Activated naive CD4-positive, alpha-beta T cell treated with anti-CD3 and anti-CD28 coated beads, Interleukin-2, amount 10 ng/mL, durations not matched to agents 7 days and 5 days (primary cell): Measurements from ENCODE around the gene PLEKHM3.

Source experiments
- CTCF ChIA-PET: fragments of 350-600 bp; sonication (Branson Sonifier 250); formaldehyde crosslinking; loops from one replicate; lab custom pipeline; 2021; ENCODE audit warnings: antibody characterized with exemption; lab: Charles Lee
- DNase-seq: peaks from one replicate; pipeline ENCODE4 v3.0.0-alpha.2; 2020
- H3K27ac Mint-ChIP-seq: one replicate; pipeline ENCODE4 v1.8.0; 2021; ENCODE audit warnings: mild to moderate bottlenecking, moderate library complexity, mixed read lengths
- H3K27me3 Mint-ChIP-seq: one replicate; pipeline ENCODE4 v1.8.0; 2021; ENCODE audit warnings: mild to moderate bottlenecking, mixed read lengths
- H3K36me3 Mint-ChIP-seq: one replicate; pipeline ENCODE4 v1.8.0; 2021; ENCODE audit warnings: mixed read lengths
- H3K4me1 Mint-ChIP-seq: one replicate; pipeline ENCODE4 v1.8.0; 2021; ENCODE audit warnings: mixed read lengths
- H3K4me3 Mint-ChIP-seq: one replicate; pipeline ENCODE4 v1.8.0; 2021; ENCODE audit warnings: mild to moderate bottlenecking, moderate library complexity, mixed read lengths
- H3K9me3 Mint-ChIP-seq: one replicate; pipeline ENCODE4 v1.8.0; 2021; ENCODE audit warnings: mixed read lengths

PLEKHM3 gene

GRCh38 chr2:207839028-207839427 is 186.3 kb downstream of the PLEKHM3 start:
- Mint-ChIP-seq H3K4me3 (no peak overlapping the region), H3K9me3 (no peaks in the 10 kb centered on the region), H3K36me3 (no peaks in the 10 kb centered on the region), H3K27me3 (no peaks in the 10 kb centered on the region), H3K4me1 (no peaks in the 10 kb centered on the region), H3K27ac (no peak overlapping the region)
- CTCF ChIA-PET = no interaction called here
- no peak for DNase-seq

- Mint-ChIP-seq H3K27me3 (no peaks in the 10 kb centered on the region), H3K4me3 (no peak overlapping the region), H3K9me3 (no peaks in the 10 kb centered on the region), H3K36me3 (no peaks in the 10 kb centered on the region), H3K27ac (no peak overlapping the region), H3K4me1 (peaks cover 10% of the 10 kb centered on the region)
- CTCF ChIA-PET = interaction anchor here (0.7 kb wide), 1 partner anchor 1009 kb away, joined by 3 read pairs; no protein-coding TSS in a partner anchor
- no peak for DNase-seq
Measured at GRCh38 chr2:207836521-207837133, 188.7 kb downstream of the PLEKHM3 start.

- Mint-ChIP-seq H3K27me3 (no peaks in the 10 kb centered on the region), H3K4me1 (peaks cover 13% of the 10 kb centered on the region), H3K27ac (no peak overlapping the region), H3K36me3 (no peaks in the 10 kb centered on the region), H3K4me3 (no peak overlapping the region), H3K9me3 (no peaks in the 10 kb centered on the region)
- CTCF ChIA-PET = no interaction called here
- DNase-seq = no peak
Measured at GRCh38 chr2:207835805-207836204, 189.5 kb downstream of the PLEKHM3 start.

DNA sequence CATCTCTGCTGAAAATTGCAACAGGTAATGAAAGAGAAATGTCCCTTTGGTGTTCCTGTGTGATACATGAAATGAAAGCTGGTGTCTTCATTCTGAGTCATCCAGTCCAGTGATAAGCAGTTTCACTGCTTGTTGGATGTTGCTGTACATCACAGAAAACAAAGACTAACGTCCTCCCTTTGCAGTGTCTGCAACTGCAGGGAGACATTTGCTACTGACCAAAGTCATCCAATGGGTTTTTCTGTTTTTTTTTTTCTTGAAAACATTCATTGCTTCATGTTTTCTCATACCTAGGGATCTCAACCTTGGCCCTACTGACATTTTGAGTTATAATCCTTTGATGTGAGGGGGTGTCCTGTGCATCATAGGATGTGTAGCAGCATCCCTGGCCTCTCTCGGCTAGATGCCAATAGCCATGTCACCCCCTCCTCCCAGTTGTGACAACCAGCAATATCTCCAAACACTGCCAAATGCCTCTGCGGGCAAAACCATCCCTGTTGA is 192.0 kb downstream of the PLEKHM3 start:
- Mint-ChIP-seq H3K36me3 (no peaks in the 10 kb centered on the region), H3K9me3 (no peaks in the 10 kb centered on the region), H3K27ac (no peak overlapping the region), H3K4me3 (no peak overlapping the region), H3K4me1 (peaks cover 31% of the 10 kb centered on the region), H3K27me3 (no peaks in the 10 kb centered on the region)
- DNase-seq = no peak
- CTCF ChIA-PET = no interaction called here

GRCh38 chr2:207831584-207832248 is 193.6 kb downstream of the PLEKHM3 start:
- Mint-ChIP-seq H3K9me3 (no peaks in the 10 kb centered on the region), H3K27me3 (no peaks in the 10 kb centered on the region), H3K36me3 (no peaks in the 10 kb centered on the region), H3K4me1 (peaks cover 31% of the 10 kb centered on the region), H3K4me3 (no peak overlapping the region), H3K27ac (no peak overlapping the region)
- CTCF ChIA-PET = no interaction called here
- DNase-seq = no peak

- no peak for DNase-seq
- Mint-ChIP-seq H3K27ac (no peak overlapping the region), H3K27me3 (no peaks in the 10 kb centered on the region), H3K36me3 (no peaks in the 10 kb centered on the region), H3K4me3 (no peak overlapping the region), H3K9me3 (no peaks in the 10 kb centered on the region), H3K4me1 (peaks cover 31% of the 10 kb centered on the region)
- CTCF ChIA-PET = no interaction called here
Measured at GRCh38 chr2:207830778-207831438, 194.4 kb downstream of the PLEKHM3 start.

GRCh38 chr2:207828361-207829057 is 196.8 kb downstream of the PLEKHM3 start:
- no peaks in the 10 kb centered on the region for H3K27me3 Mint-ChIP-seq
- CTCF ChIA-PET = interaction anchor here (0.6 kb wide), 1 partner anchor 53 kb away, joined by 3 read pairs; no protein-coding TSS in a partner anchor
- no peak overlapping the region for H3K27ac Mint-ChIP-seq
- DNase-seq = no peak
- peaks cover 30% of the 10 kb centered on the region for H3K4me1 Mint-ChIP-seq
- no peaks in the 10 kb centered on the region for H3K36me3 Mint-ChIP-seq
- H3K4me3 Mint-ChIP-seq = no peak overlapping the region
- H3K9me3 Mint-ChIP-seq = no peaks in the 10 kb centered on the region

GRCh38 chr2:207825978-207826377 is 199.3 kb downstream of the PLEKHM3 start:
- H3K27me3 Mint-ChIP-seq = no peaks in the 10 kb centered on the region
- H3K4me3 Mint-ChIP-seq = no peak overlapping the region
- no peak overlapping the region for H3K27ac Mint-ChIP-seq
- no peak for DNase-seq
- H3K9me3 Mint-ChIP-seq = no peaks in the 10 kb centered on the region
- CTCF ChIA-PET = no interaction called here
- peaks cover 20% of the 10 kb centered on the region for H3K4me1 Mint-ChIP-seq
- H3K36me3 Mint-ChIP-seq = no peaks in the 10 kb centered on the region

DNA sequence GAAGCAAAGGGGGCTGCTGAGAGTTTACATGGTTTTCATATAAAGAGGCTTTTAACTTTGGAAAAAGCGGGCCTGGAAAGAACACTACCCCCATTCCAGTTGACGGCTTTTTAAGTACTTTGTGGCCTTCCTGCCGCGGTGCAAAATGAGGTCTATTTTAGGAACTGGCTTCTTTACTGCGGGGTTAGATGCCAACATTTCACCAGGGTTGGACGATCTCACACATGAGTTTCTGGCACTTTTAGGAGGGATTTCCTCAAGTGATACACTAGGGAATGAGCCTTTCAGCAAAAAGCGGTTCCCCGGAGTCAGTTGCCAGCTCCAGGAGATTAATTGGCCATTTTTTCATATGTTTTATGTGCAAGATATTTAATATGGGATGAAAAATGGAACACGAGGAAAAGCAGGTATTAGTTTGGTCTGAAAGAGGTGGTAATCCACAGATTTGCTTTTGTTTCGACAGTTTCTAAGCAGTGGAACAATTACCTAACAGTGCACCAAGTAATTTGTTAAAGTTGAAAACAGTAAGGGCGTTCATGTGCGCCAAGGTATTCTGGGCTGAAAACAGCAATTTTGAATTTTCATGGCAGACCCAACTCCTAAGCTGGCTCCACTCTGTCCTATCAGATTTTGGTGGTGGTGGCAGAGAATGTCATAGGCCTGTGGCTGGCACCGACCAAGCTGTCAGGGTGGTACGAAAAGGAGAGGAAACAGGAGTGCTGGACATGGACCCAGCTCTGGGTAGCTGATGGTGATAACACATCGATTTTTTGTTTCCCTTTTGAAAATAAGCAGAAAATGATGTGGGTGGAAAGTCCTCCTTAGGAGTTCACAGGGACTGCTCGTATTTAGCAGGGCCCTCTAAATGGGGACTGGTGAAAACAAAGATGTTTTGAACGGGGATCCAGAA is 200.0 kb downstream of the PLEKHM3 start:
- H3K4me1 Mint-ChIP-seq = peaks cover 15% of the 10 kb centered on the region
- no peak for DNase-seq
- no peak overlapping the region for H3K4me3 Mint-ChIP-seq
- CTCF ChIA-PET = no interaction called here
- H3K36me3 Mint-ChIP-seq = no peaks in the 10 kb centered on the region
- no peak overlapping the region for H3K27ac Mint-ChIP-seq
- H3K9me3 Mint-ChIP-seq = no peaks in the 10 kb centered on the region
- no peaks in the 10 kb centered on the region for H3K27me3 Mint-ChIP-seq

GRCh38 chr2:207823865-207824264 is 201.5 kb downstream of the PLEKHM3 start:
- H3K27me3 Mint-ChIP-seq = no peaks in the 10 kb centered on the region
- no peak for DNase-seq
- H3K27ac Mint-ChIP-seq = no peak overlapping the region
- no peak overlapping the region for H3K4me3 Mint-ChIP-seq
- no peaks in the 10 kb centered on the region for H3K9me3 Mint-ChIP-seq
- H3K4me1 Mint-ChIP-seq = peaks cover 4% of the 10 kb centered on the region
- CTCF ChIA-PET = no interaction called here
- H3K36me3 Mint-ChIP-seq = no peaks in the 10 kb centered on the region

- CTCF ChIA-PET = no interaction called here
- Mint-ChIP-seq H3K36me3 (no peaks in the 10 kb centered on the region), H3K27ac (no peak overlapping the region), H3K9me3 (no peaks in the 10 kb centered on the region), H3K27me3 (no peaks in the 10 kb centered on the region), H3K4me3 (no peak overlapping the region), H3K4me1 (no peaks in the 10 kb centered on the region)
- no peak for DNase-seq
Measured at GRCh38 chr2:207819839-207820784, 205.2 kb downstream of the PLEKHM3 start.

GRCh38 chr2:207819021-207819797 is 206.1 kb downstream of the PLEKHM3 start:
- no peak overlapping the region for H3K27ac Mint-ChIP-seq
- H3K9me3 Mint-ChIP-seq = no peaks in the 10 kb centered on the region

More at GRCh38 chr2:207819021-207819797, 206.1 kb downstream of the PLEKHM3 start:
- no peaks in the 10 kb centered on the region for H3K4me1 Mint-ChIP-seq
- no peaks in the 10 kb centered on the region for H3K36me3 Mint-ChIP-seq
- DNase-seq = no peak
- H3K4me3 Mint-ChIP-seq = no peak overlapping the region
- CTCF ChIA-PET = no interaction called here
- no peaks in the 10 kb centered on the region for H3K27me3 Mint-ChIP-seq
